H9 (cell line): ENCODE measurements around the gene GCH1. TPM values are rescaled to one million over a fixed set of nuclear protein-coding genes. Genes with fewer than 3 reads are reported as not detected.

Experiments used
- DNase-seq: peaks from one replicate; pipeline ENCODE4 v3.0.0-alpha.2; 2017
- H2AFZ ChIP-seq: one replicate; pipeline ENCODE4 v1.6.1; 2013; ENCODE audit warnings: mild to moderate bottlenecking, low read length, control low read depth, moderate library complexity
- H2AK5ac ChIP-seq: 2 replicates; pipeline ENCODE4 v1.6.1; 2013; ENCODE audit warnings: low read length, control low read depth, mixed read lengths; ENCODE audit not compliant: insufficient read length
- H2BK120ac ChIP-seq: one replicate; pipeline ENCODE4 v1.6.1; 2013; ENCODE audit warnings: low read depth, mild to moderate bottlenecking, low read length, control low read depth, inconsistent platforms; ENCODE audit not compliant: poor library complexity, severe bottlenecking
- H2BK12ac ChIP-seq: 2 replicates; pipeline ENCODE4 v1.6.1; 2013; ENCODE audit warnings: low read length, control low read depth, mixed read lengths, low read depth; ENCODE audit not compliant: insufficient read length
- H2BK15ac ChIP-seq: 2 replicates; pipeline ENCODE4 v1.6.1; 2013; ENCODE audit warnings: low read depth, low read length, control low read depth
- H2BK20ac ChIP-seq: one replicate; pipeline ENCODE4 v1.6.1; 2013; ENCODE audit warnings: low read depth, mild to moderate bottlenecking, low read length, control low read depth, inconsistent platforms; ENCODE audit not compliant: poor library complexity, severe bottlenecking
- H2BK5ac ChIP-seq: 2 replicates; pipeline ENCODE4 v1.6.1; 2013; ENCODE audit warnings: low read length, control low read depth, mixed read lengths; ENCODE audit not compliant: insufficient read length
- H3K14ac ChIP-seq: 2 replicates; pipeline ENCODE4 v1.6.1; 2013; ENCODE audit warnings: low read length, control low read depth; ENCODE audit not compliant: insufficient read depth
- H3K18ac ChIP-seq: 2 replicates; pipeline ENCODE4 v1.6.1; 2013; ENCODE audit warnings: low read depth, mild to moderate bottlenecking, mixed read lengths, low read length, control low read depth; ENCODE audit not compliant: insufficient read length
- H3K23ac ChIP-seq: 2 replicates; pipeline ENCODE4 v1.6.1; 2013; ENCODE audit warnings: low read length, control low read depth, mixed read lengths, low read depth; ENCODE audit not compliant: insufficient read length
- H3K23me2 ChIP-seq: 2 replicates; pipeline ENCODE4 v1.6.1; 2013; ENCODE audit warnings: low read depth, mild to moderate bottlenecking, mixed read lengths, low read length, control low read depth; ENCODE audit not compliant: insufficient read length, poor library complexity, severe bottlenecking
- H3K27ac ChIP-seq: 2 replicates; pipeline ENCODE4 v1.5.1; 2013; ENCODE audit warnings: low read length, control low read depth, mixed read lengths, low read depth; ENCODE audit not compliant: insufficient read length
- H3K27me3 ChIP-seq: 2 replicates; pipeline ENCODE4 v1.6.1; 2013; ENCODE audit warnings: low read length, control low read depth, inconsistent platforms; ENCODE audit not compliant: insufficient read depth
- H3K4ac ChIP-seq: 2 replicates; pipeline ENCODE4 v1.6.1; 2013; ENCODE audit warnings: low read depth, mild to moderate bottlenecking, control low read depth, inconsistent platforms, low read length, moderate library complexity
- H3K4me1 ChIP-seq: 2 replicates; pipeline ENCODE4 v1.6.1; 2013; ENCODE audit warnings: low read length, control low read depth, inconsistent platforms; ENCODE audit not compliant: insufficient read depth
- H3K4me2 ChIP-seq: 2 replicates; pipeline ENCODE4 v1.6.1; 2013; ENCODE audit warnings: low read length, control low read depth, mixed read lengths; ENCODE audit not compliant: insufficient read length, insufficient read depth
- H3K56ac ChIP-seq: 2 replicates; pipeline ENCODE4 v1.6.1; 2013; ENCODE audit warnings: low read depth, mild to moderate bottlenecking, mixed read lengths, low read length, control low read depth; ENCODE audit not compliant: insufficient read length
- H3K79me1 ChIP-seq: 2 replicates; pipeline ENCODE4 v1.6.1; 2013; ENCODE audit warnings: low read depth, mild to moderate bottlenecking, moderate library complexity, low read length, control low read depth, inconsistent platforms; ENCODE audit not compliant: insufficient read depth, poor library complexity, severe bottlenecking
- H3K79me2 ChIP-seq: 2 replicates; pipeline ENCODE4 v1.6.1; 2013; ENCODE audit warnings: low read length, control low read depth, inconsistent platforms; ENCODE audit not compliant: insufficient read depth
- H3K9ac ChIP-seq: 2 replicates; pipeline ENCODE4 v1.6.1; 2013; ENCODE audit warnings: low read length, control low read depth, mixed read lengths; ENCODE audit not compliant: insufficient read length; ENCODE audit errors: extremely low read depth
- H3K9me3 ChIP-seq: one replicate; pipeline ENCODE4 v1.6.1; 2013; ENCODE audit warnings: low read depth, low read length, inconsistent platforms; ENCODE audit not compliant: control insufficient read depth
- H3T11ph ChIP-seq: one replicate; pipeline ENCODE4 v1.6.1; 2013; ENCODE audit warnings: mild to moderate bottlenecking, low read length, control low read depth, inconsistent platforms
- H4K20me1 ChIP-seq: one replicate; pipeline ENCODE4 v1.6.1; 2013; ENCODE audit not compliant: control insufficient read depth, insufficient read length, insufficient read depth
- H4K5ac ChIP-seq: 2 replicates; pipeline ENCODE4 v1.6.1; 2013; ENCODE audit warnings: low read depth, mild to moderate bottlenecking, mixed read lengths, low read length, control low read depth; ENCODE audit not compliant: insufficient read length
- H4K8ac ChIP-seq: replicated peaks from 2 replicates; pipeline ENCODE4 v1.6.1; 2013; ENCODE audit warnings: low read length, control low read depth, mixed read lengths, low read depth; ENCODE audit not compliant: insufficient read length
- H4K91ac ChIP-seq: 2 replicates; pipeline ENCODE4 v1.6.1; 2013; ENCODE audit warnings: low read depth, mild to moderate bottlenecking, moderate library complexity, mixed read lengths, low read length, control low read depth; ENCODE audit not compliant: insufficient read length
- H3K27ac Mint-ChIP-seq, 3 experiments: 2 replicates in 2 of 3; 3 replicates in 1 of 3; pipeline ENCODE4 v1.8.0; 2020 to 2021; ENCODE audit warnings: mixed read lengths in 3 of 3, mild to moderate bottlenecking in 1 of 3, moderate library complexity in 1 of 3
- H3K27me3 Mint-ChIP-seq: 2 replicates; pipeline ENCODE4 v1.8.0; 2021; ENCODE audit warnings: low read depth, mild to moderate bottlenecking, moderate library complexity, mixed read lengths
- H3K36me3 Mint-ChIP-seq, 3 experiments: 2 replicates in 2 of 3; 3 replicates in 1 of 3; pipeline ENCODE4 v1.8.0; 2020 to 2021; ENCODE audit warnings: low read depth in 3 of 3, mixed read lengths in 3 of 3; ENCODE audit not compliant: insufficient read depth in 1 of 3
- H3K4me1 Mint-ChIP-seq, 2 experiments: 2 replicates each; pipeline ENCODE4 v1.8.0; 2020; ENCODE audit warnings: mixed read lengths in 2 of 2
- H3K4me3 Mint-ChIP-seq, 2 experiments: 2 replicates in 1 of 2; 3 replicates in 1 of 2; pipeline ENCODE4 v1.8.0; 2020 to 2021; ENCODE audit warnings: mild to moderate bottlenecking in 2 of 2, mixed read lengths in 2 of 2, moderate library complexity in 1 of 2
- H3K9me3 Mint-ChIP-seq, 2 experiments: 2 replicates in 1 of 2; 3 replicates in 1 of 2; pipeline ENCODE4 v1.8.0; 2020; ENCODE audit warnings: mild to moderate bottlenecking in 2 of 2, mixed read lengths in 2 of 2, moderate library complexity in 1 of 2
- WGBS: extraction: QIAGEN DNeasy Blood & Tissue Kit; methylation state at CpG from one replicate; pipeline ENCODE4 v1.1.7; 2013; ENCODE audit warnings: missing lambda C conversion rate, low lambda C conversion rate, mixed read lengths; ENCODE audit not compliant: insufficient read length; ENCODE audit errors: extremely low coverage; 5-methylcytosine and 5-hydroxymethylcytosine counted together
- total RNA-seq: library from RNA; stranded (reverse); gene quantifications from 2 replicates; pipeline ENCODE4 v1.2.1, GENCODE V29; 2021
- TF ChIP-seq, protein P1 (sequence below): fragments of 200-600 bp; sonication (generic); conservative IDR thresholded peaks from 3 replicates; pipeline ENCODE4 v1.8.0; 2021; ENCODE audit warnings: antibody characterized with exemption, mild to moderate bottlenecking

The GCH1 gene
- total RNA-seq, 1 experiment from 2014 or later = 7.7 TPM

- Histone ChIP-seq H3K79me2 (no peaks in the 10 kb centered on the region), H3K27me3 (no peaks in the 10 kb centered on the region), H2BK12ac (no peak overlapping the region), H3K14ac (no peak overlapping the region), H4K91ac (no peak overlapping the region), H3K23me2 (no peaks in the 10 kb centered on the region), H3K27ac (no peak overlapping the region), H3K4me1 (no peaks in the 10 kb centered on the region), H3K18ac (no peak overlapping the region), H4K5ac (no peak overlapping the region), H4K8ac (no peak overlapping the region), H3T11ph (no peak overlapping the region), H4K20me1 (no peaks in the 10 kb centered on the region), H2AFZ (no peak overlapping the region), H2BK120ac (no peak overlapping the region), H3K79me1 (no peaks in the 10 kb centered on the region), H2BK15ac (no peak overlapping the region), H2BK20ac (no peak overlapping the region), H3K9me3 (no peaks in the 10 kb centered on the region), H2AK5ac (no peak overlapping the region), H3K56ac (no peak overlapping the region), H3K4ac (no peak overlapping the region), H3K9ac (no peak overlapping the region), H3K4me2 (no peak overlapping the region), H2BK5ac (no peak overlapping the region), H3K23ac (no peak overlapping the region)
- WGBS = no CpG with 5 or more reads among the region's 1 CpG
- TF ChIP-seq, protein P1, sequence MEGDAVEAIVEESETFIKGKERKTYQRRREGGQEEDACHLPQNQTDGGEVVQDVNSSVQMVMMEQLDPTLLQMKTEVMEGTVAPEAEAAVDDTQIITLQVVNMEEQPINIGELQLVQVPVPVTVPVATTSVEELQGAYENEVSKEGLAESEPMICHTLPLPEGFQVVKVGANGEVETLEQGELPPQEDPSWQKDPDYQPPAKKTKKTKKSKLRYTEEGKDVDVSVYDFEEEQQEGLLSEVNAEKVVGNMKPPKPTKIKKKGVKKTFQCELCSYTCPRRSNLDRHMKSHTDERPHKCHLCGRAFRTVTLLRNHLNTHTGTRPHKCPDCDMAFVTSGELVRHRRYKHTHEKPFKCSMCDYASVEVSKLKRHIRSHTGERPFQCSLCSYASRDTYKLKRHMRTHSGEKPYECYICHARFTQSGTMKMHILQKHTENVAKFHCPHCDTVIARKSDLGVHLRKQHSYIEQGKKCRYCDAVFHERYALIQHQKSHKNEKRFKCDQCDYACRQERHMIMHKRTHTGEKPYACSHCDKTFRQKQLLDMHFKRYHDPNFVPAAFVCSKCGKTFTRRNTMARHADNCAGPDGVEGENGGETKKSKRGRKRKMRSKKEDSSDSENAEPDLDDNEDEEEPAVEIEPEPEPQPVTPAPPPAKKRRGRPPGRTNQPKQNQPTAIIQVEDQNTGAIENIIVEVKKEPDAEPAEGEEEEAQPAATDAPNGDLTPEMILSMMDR = no peak
- Mint-ChIP-seq H3K4me1 (peaks cover 5 to 6% of the 10 kb centered on the region in 2 experiments), H3K9me3 (no peaks in the 10 kb centered on the region), H3K27ac (no peak overlapping the region), H3K27me3 (no peaks in the 10 kb centered on the region), H3K4me3 (no peak overlapping the region), H3K36me3 (peaks cover 8 to 10% (median 8%) of the 10 kb centered on the region in 3 experiments; a peak in 4 of 7 replicates)
- no peak for DNase-seq
Measured at GRCh38 chr14:54840798-54841197, 61.8 kb downstream of the GCH1 start.
